Prostate gland (tissue), 2 donors: Measurements from ENCODE around the gene DHDH.

Source experiments
- CTCF ChIP-seq, 4 experiments: fragments of 200-600 bp in 2 of 4; fragments of 450-650 bp in 2 of 4; sonication (generic) in 2 of 4; IDR thresholded peaks; 1 replicate in 3 of 4; 2 replicates in 1 of 4; pipeline ENCODE4 v1.5.1; 2016 to 2019; ENCODE audit warnings: antibody characterized with exemption in 4 of 4, mild to moderate bottlenecking in 2 of 4, moderate library complexity in 2 of 4
- POLR2A ChIP-seq: fragments of 450-650 bp; IDR thresholded peaks from one replicate; pipeline ENCODE4 v1.6.1; 2016; ENCODE audit warnings: antibody characterized with exemption, mild to moderate bottlenecking
- POLR2AphosphoS5 ChIP-seq: sonication (generic); formaldehyde crosslinking; IDR thresholded peaks from one replicate; pipeline ENCODE4 v1.6.1; 2017; ENCODE audit warnings: antibody characterized with exemption

- TF ChIP-seq POLR2A (no peak), POLR2AphosphoS5 (no peak), CTCF (IDR thresholded peaks at IDR 0.05) (no peak)
These were observed 25.8 kb upstream of the DHDH start for GRCh38 chr19:48907671-48908070.
